Stomach (tissue), 9 donors: ENCODE results near the gene PHF20. TPM values are rescaled to one million over a fixed set of nuclear protein-coding genes. Genes with fewer than 3 reads are reported as not detected.

Experiments
- DNase-seq, 2 donors: peaks; one replicate each; pipeline versions ENCODE4 v3.0.0 to v3.0.0-alpha.2; 2013 to 2019
- H3K27ac ChIP-seq, 5 donors: fragments of 200-600 bp in 4 of 5; sonication (generic) in 4 of 5; one replicate each; pipeline ENCODE4 v1.5.1; 2013 to 2019; ENCODE audit warnings: mild to moderate bottlenecking in 1 of 5, moderate library complexity in 1 of 5
- H3K27me3 ChIP-seq, 3 donors: fragments of 200-600 bp; sonication (generic); one replicate each; pipeline ENCODE4 v1.5.1; 2017 to 2019; ENCODE audit warnings: mixed run types in 1 of 3
- H3K36me3 ChIP-seq, 4 donors: fragments of 200-600 bp; sonication (generic); 1 replicate in 3 of 4; 2 replicates in 1 of 4; pipeline ENCODE4 v1.5.1; 2016 to 2019
- H3K4me1 ChIP-seq, 4 donors: fragments of 200-600 bp; sonication (generic); one replicate each; pipeline ENCODE4 v1.5.1; 2016 to 2019
- H3K4me3 ChIP-seq, 4 donors: fragments of 200-600 bp; sonication (generic) in 3 of 4; one replicate each; pipeline ENCODE4 v1.5.1; 2016 to 2019; ENCODE audit warnings: mild to moderate bottlenecking in 1 of 4
- H3K9me3 ChIP-seq, 4 donors: fragments of 200-600 bp; sonication (generic); one replicate each; pipeline ENCODE4 v1.5.1; 2016 to 2019
- EP300 ChIP-seq: sonication (generic); formaldehyde crosslinking; IDR thresholded peaks from one replicate; pipeline ENCODE4 v1.6.1; 2017; ENCODE audit warnings: antibody characterized with exemption
- POLR2A ChIP-seq, 4 donors: fragments of 450-650 bp; IDR thresholded peaks; one replicate each; pipeline ENCODE4 v1.6.1; 2016; ENCODE audit warnings: antibody characterized with exemption in 4 of 4, control low read depth in 2 of 4, mild to moderate bottlenecking in 1 of 4, moderate library complexity in 1 of 4
- POLR2AphosphoS5 ChIP-seq, 3 donors: sonication (generic); formaldehyde crosslinking; IDR thresholded peaks; one replicate each; pipeline ENCODE4 v1.6.1; 2016; ENCODE audit warnings: antibody characterized with exemption in 3 of 3
- WGBS, 5 donors: extraction: QIAGEN DNeasy Blood & Tissue Kit in 3 of 5; methylation state at CpG; one replicate each; pipeline versions ENCODE4 v1.1.5 to v1.1.7; 2013 to 2018; 5-methylcytosine and 5-hydroxymethylcytosine counted together
- intact Hi-C: fragments of 100-400 bp; cut with DNase I; formaldehyde crosslinking; loops from one replicate; pipeline ENCODE4 v1.15.1; 2023; ENCODE audit warnings: low total_unique reads
- polyA plus RNA-seq, 3 donors: library from polyadenylated mRNA; stranded (reverse); fragments of 200-250 nt; gene quantifications; one replicate each; pipeline ENCODE4 v1.2.3, GENCODE V29; 2013
- total RNA-seq, 5 donors: library from RNA; depleted of rRNA; stranded (reverse); fragments of >200 nt; gene quantifications; one replicate each; pipeline versions ENCODE4 v1.1.0 to v1.2.3, GENCODE V29; 2014 to 2016
- TF ChIP-seq, protein P1 (sequence below), 7 experiments: fragments of 450-650 bp in 4 of 7; fragments of 200-600 bp in 3 of 7; sonication (generic) in 3 of 7; IDR thresholded peaks; one replicate each; pipeline ENCODE4 v1.5.1; 2016 to 2019; ENCODE audit warnings: antibody characterized with exemption in 7 of 7, control low read depth in 2 of 7, mild to moderate bottlenecking in 1 of 7
- donor health status: healthy with polysubstance abuse.
- donor health status: Bipolar disorder and iron deficiency.
- donor health status: healthy.

PHF20 gene
- total and polyA plus RNA-seq, 8 donors = 18.3 to 135 (median 31.5) TPM

DNA sequence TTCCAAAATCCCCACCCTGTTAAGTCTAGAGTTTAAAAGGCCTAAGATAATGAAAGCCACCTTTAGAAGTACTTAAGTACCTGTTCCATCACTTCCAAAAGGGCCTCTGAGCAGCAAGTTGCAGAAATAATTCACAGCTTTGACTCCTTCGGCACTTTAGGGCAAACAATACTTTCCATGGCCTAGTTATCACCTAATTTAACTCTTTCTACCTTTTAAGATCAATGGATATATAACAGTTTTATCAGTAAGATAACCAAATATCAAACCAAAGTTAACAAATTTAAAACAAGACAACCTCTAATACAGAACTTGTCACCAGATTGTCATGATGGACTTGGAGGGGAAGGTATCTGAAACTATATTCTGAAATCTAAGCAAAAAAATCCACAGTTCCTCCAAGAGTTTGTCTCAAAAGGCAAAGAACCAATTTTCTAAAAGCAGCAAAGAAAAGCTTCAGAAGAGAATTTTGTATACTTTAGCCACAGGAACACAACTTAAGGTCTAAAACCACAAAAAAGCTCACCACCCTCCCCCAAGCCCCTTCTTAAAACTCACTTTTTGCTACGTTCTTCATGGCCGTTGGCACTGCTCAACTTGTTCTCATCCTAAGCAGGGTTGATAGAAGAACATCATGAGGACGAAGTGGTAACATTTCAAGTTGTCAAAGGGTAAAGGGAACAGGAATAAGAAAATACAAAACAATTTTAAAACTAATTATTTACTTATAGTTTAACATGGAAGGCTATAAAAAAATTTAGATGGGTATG lies 33.2 kb upstream of the PHF20 start:
- 26 to 42% (median 29%) methylated on average over 4 of the region's 4 CpGs for WGBS, 5 donors
- Histone ChIP-seq H3K4me1 (peaks cover 60 to 79% (median 72%) of the 10 kb centered on the region in 4 donors), H3K27me3 (no peaks in the 10 kb centered on the region), H3K36me3 (peaks cover 56 to 71% (median 70%) of the 10 kb centered on the region in 4 donors), H3K9me3 (no peaks in the 10 kb centered on the region), H3K27ac (peak overlapping the region in 1 of 5 donors; percentile 99), H3K4me3 (peak overlapping the region in 2 of 4 donors; percentile 62 to 76)
- DNase-seq = no peak
- intact Hi-C loops = loop anchor here (10.0 kb wide), 1 partner anchor 146 kb away; no protein-coding TSS in a partner anchor
- no peak for TF ChIP-seq POLR2AphosphoS5 (IDR thresholded peaks at IDR 0.05)
- no peak for TF ChIP-seq POLR2A (IDR thresholded peaks at IDR 0.05)
- TF ChIP-seq, protein P1, sequence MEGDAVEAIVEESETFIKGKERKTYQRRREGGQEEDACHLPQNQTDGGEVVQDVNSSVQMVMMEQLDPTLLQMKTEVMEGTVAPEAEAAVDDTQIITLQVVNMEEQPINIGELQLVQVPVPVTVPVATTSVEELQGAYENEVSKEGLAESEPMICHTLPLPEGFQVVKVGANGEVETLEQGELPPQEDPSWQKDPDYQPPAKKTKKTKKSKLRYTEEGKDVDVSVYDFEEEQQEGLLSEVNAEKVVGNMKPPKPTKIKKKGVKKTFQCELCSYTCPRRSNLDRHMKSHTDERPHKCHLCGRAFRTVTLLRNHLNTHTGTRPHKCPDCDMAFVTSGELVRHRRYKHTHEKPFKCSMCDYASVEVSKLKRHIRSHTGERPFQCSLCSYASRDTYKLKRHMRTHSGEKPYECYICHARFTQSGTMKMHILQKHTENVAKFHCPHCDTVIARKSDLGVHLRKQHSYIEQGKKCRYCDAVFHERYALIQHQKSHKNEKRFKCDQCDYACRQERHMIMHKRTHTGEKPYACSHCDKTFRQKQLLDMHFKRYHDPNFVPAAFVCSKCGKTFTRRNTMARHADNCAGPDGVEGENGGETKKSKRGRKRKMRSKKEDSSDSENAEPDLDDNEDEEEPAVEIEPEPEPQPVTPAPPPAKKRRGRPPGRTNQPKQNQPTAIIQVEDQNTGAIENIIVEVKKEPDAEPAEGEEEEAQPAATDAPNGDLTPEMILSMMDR (IDR thresholded peaks at IDR 0.05) = no peak

DNA sequence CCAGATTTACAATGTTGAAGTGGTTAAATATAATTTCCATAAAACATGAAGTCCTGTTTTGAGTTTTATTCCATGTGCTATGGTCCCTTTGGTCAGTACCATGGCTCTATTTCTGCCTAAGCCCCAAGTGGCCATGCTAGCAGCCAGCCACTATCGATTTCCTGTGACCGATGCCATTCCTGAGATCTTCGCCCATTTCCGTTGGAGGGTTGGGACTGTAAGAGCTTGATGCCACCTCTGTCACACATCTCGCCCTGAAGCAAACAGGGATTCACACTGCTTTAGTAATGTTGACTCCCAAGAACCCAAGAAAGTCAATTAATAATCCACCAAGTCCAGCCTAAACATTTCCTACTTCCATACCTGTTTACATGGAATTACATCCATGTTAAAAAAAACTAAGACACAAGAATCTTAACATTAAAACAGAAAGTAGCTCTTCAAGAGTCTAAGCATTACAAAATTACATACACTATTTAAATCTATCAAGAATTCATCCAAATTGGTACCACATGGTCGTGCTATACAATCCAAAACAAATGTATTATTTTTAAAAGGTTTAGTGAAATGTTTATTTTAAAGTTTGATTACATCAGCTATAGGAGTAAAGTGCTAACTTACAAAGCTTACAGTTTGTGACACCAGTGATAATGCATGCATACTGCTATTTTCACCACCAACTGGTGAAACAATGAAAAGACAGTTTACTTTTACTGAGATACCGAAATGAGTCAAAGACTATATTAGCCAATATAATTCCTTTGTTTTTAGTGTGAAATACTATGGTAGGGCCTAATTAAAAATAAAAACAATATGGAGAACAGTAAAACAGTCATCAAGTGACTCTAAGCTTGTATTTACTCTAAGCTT lies 32.3 kb upstream of the PHF20 start:
- peak overlapping the region; percentile 62 to 80 (median 70) for H3K4me3 ChIP-seq
- no peaks in the 10 kb centered on the region for H3K27me3 ChIP-seq
- peaks cover 53 to 76% (median 68%) of the 10 kb centered on the region in 4 donors for H3K4me1 ChIP-seq
- H3K27ac ChIP-seq = peak overlapping the region in 4 of 5 donors; percentile 97 to 100 (median 99)
- WGBS, 5 donors = 37 to 52% (median 41%) methylated on average over 7 of the region's 7 CpGs
- DNase-seq = peak in 1 of 2 donors; percentile 28
- intact Hi-C loops = loop anchor here (10.0 kb wide), 1 partner anchor 145 kb away; no protein-coding TSS in a partner anchor
- TF ChIP-seq EP300 (no peak), POLR2AphosphoS5 (IDR thresholded peaks at IDR 0.05) (peak in 1 of 3 donors; percentile 12)
- H3K36me3 ChIP-seq = peaks cover 52 to 62% (median 61%) of the 10 kb centered on the region in 4 donors
- no peaks in the 10 kb centered on the region for H3K9me3 ChIP-seq

DNA sequence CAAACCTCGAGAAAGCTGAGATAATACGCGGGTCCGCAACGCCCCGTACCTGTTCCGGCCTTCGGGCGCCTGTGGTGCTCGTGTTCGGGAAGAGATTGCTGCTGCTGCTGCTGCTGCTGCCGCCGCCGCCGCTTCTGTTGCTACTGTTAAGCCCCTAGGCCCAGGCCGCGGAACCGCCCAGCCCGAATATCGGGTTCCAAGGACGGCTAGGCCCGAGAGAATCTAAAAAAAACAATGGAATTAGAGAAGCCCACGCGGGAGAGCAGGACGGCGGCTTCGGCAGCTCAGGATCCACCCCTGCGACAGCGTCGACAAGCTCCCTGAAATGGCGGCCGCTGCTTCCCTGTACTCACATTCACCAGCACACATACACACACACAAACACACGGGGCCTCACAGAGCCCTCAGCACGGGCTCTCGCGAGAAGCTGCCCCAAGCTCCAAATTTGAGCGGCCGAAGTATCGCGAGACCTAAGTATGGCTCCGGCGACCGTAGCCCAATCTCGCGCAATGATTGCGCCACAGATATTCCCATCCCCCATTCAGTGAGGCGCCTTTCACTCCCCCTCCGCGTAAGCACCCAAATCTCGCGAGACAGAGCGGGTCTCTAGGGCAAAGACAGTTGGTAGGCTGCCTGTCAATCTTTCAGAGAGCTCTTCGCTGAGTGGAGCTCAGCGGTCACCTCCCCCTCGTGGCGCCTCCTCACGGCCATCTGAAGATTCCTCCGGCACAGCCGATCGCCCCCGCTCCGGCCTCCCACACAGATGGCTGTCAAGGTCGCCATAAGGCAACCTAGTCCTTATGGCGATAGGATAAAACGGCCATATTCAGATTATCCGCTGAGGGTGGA lies 29.7 kb upstream of the PHF20 start, which contains the start of gene RBM39:
Gene RBM39 (minus strand): TSS at position 369 of the 849 bp plus-strand sequence. CDS start 1,386 bp downstream, outside the sequence.
- Histone ChIP-seq H3K4me1 (peaks cover 33 to 50% (median 43%) of the 10 kb centered on the region in 4 donors), H3K36me3 (peaks cover 30 to 36% (median 35%) of the 10 kb centered on the region in 4 donors), H3K9me3 (no peaks in the 10 kb centered on the region), H3K27ac (peak within 1 kb of the TSS; percentile 93 to 100 (median 99)), H3K4me3 (peak within 1 kb of the TSS; percentile 62 to 80 (median 70)), H3K27me3 (no peaks in the 10 kb centered on the region)
- DNase-seq = peak; percentile 100
- peak in 2 of 4 donors; percentile 98 for TF ChIP-seq POLR2A (IDR thresholded peaks at IDR 0.05)
- TF ChIP-seq, protein P1 (IDR thresholded peaks at IDR 0.05) = peak in 3 of 7 experiments; percentile 22 to 63 (median 60)
- TF ChIP-seq POLR2AphosphoS5 (IDR thresholded peaks at IDR 0.05) = peak; percentile 98 to 99 (median 99)
- no peak for TF ChIP-seq EP300
- intact Hi-C loops = no loop called here
- 0% methylated on average over 60 to 66 of the region's 66 CpGs for WGBS, 5 donors

DNA sequence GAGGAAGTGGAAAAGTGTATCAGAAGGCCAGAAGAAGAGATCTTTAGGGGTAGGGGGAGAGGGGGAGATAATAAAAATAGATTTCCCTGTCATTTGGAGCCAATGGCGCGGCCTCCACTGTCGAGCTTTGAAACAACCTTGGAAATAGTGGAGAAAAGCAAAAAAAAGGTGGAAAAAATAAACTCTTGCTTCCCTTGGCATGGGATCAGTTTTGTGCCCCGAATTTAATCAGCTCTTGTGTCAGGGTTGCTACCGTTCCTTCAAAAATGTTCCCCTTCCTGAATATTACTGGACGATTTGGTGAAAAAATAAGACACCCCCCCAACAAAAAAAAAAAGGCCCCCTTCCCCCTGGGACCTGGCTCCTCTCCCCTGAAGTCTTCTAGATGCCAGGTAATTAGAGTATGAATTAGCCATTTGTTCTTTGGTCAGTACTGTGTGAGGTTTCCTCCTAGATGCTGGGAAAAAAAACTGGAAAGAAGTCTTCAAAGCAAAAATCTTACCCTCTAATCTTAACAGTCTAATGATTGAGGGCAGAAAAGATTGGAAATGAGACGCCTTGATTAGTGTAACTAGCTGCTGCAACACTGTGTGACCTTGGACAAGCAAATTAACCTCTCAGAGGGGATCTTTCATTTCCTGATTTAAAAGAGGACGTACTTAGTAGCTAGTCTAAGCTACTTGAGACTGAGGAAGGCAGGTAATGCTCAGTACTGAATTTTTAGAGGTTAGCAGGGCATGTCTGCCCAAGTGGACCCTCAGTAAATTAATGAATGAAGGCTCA lies 28.9 kb upstream of the PHF20 start:
- Histone ChIP-seq H3K9me3 (no peaks in the 10 kb centered on the region), H3K4me3 (peak overlapping the region; percentile 62 to 80 (median 70)), H3K27ac (peak overlapping the region; percentile 86 to 100 (median 99)), H3K4me1 (peaks cover 27 to 42% (median 37%) of the 10 kb centered on the region in 4 donors), H3K27me3 (no peaks in the 10 kb centered on the region), H3K36me3 (peaks cover 22 to 28% (median 27%) of the 10 kb centered on the region in 4 donors)
- TF ChIP-seq POLR2A (IDR thresholded peaks at IDR 0.05) = no peak
- TF ChIP-seq EP300 = no peak
- peak in 2 of 3 donors; percentile 6 to 33 for TF ChIP-seq POLR2AphosphoS5 (IDR thresholded peaks at IDR 0.05)
- TF ChIP-seq, protein P1 (IDR thresholded peaks at IDR 0.05) = peak in 1 of 7 experiments; percentile 7
- intact Hi-C loops = no loop called here
- DNase-seq = peak in 1 of 2 donors; percentile 67
- WGBS, 5 donors = 0 to 3% (median 2%) methylated on average over 8 of the region's 8 CpGs
